HG03571 (cell line): ENCODE data around the gene GPR84.

Source experiments
- ATAC-seq: cut with Tn5 transposase; IDR thresholded peaks from one replicate; pipeline ENCODE4 v1.9.1; 2021; ENCODE audit not compliant: unreplicated experiment

The GPR84 gene

GRCh38 chr12:54375259-54375579 is 10.9 kb upstream of the GPR84 start:
- ATAC-seq: no peak

- no peak for ATAC-seq
Measured at GRCh38 chr12:54374562-54375258, 10.4 kb upstream of the GPR84 start.

GRCh38 chr12:54373649-54374561 is 9.6 kb upstream of the GPR84 start:
- ATAC-seq: no peak

GRCh38 chr12:54372113-54372806 is 8.0 kb upstream of the GPR84 start:
- ATAC-seq: no peak

- ATAC-seq: no peak
Measured at GRCh38 chr12:54371328-54372112, 7.2 kb upstream of the GPR84 start.

- no peak for ATAC-seq
Measured at GRCh38 chr12:54370171-54370730, 6.0 kb upstream of the GPR84 start.

GRCh38 chr12:54369597-54370131 is 5.4 kb upstream of the GPR84 start:
- ATAC-seq: no peak

- peak; percentile 51 for ATAC-seq
Measured at GRCh38 chr12:54368709-54369596, 4.7 kb upstream of the GPR84 start.

- no peak for ATAC-seq
Measured at GRCh38 chr12:54368025-54368708, 3.9 kb upstream of the GPR84 start.

GRCh38 chr12:54363618-54364017 is 668 bp downstream of the GPR84 start:
- no peak for ATAC-seq

GRCh38 chr12:54363047-54363446 is 1.2 kb downstream of the GPR84 start:
- ATAC-seq: no peak

- ATAC-seq: no peak
Measured at GRCh38 chr12:54360717-54361456, 3.4 kb downstream of the GPR84 start.

GRCh38 chr12:54359762-54360351 is 4.4 kb downstream of the GPR84 start:
- ATAC-seq: no peak

- peak; percentile 94 for ATAC-seq
Measured at GRCh38 chr12:54358945-54359761, 5.1 kb downstream of the GPR84 start.

GRCh38 chr12:54358191-54358944 is 5.9 kb downstream of the GPR84 start:
- ATAC-seq: no peak

GRCh38 chr12:54357506-54358190 is 6.6 kb downstream of the GPR84 start:
- ATAC-seq: no peak
